ENCODE measurements around the gene ST3GAL3. TPM values are rescaled to one million over a fixed set of nuclear protein-coding genes. Genes with fewer than 3 reads are reported as not detected.

ST3GAL3 gene
- total and polyA plus RNA-seq, 2 donors (not counting 3 experiments of a cell fraction or from before 2014, with no cell fraction given) = 14.3 to 35.8 TPM

GRCh38 chr1:43806183-43806582 lies 98.8 kb downstream of the ST3GAL3 start:
- no peak for FAIRE-seq
- Histone ChIP-seq H3K36me3 (ENCODE audit: control insufficient read depth in 2 of 2, extremely low read depth in 1 of 2, insufficient read depth in 2 of 2, low read length in 2 of 2) (peaks cover 0 to 3% of the 10 kb centered on the region in 2 experiments), H2AFZ (ENCODE audit: low read depth, low read length) (no peak overlapping the region), H3K9me3 (replicated peaks; ENCODE audit: control insufficient read depth, insufficient read depth, low read length) (no peaks in the 10 kb centered on the region), H4K20me1 (replicated peaks; ENCODE audit: control insufficient read depth, extremely low read depth, insufficient read depth, low read length) (no peaks in the 10 kb centered on the region), H3K9me1 (replicated peaks; ENCODE audit: control insufficient read depth, extremely low read depth, insufficient read depth, low read length) (no peaks in the 10 kb centered on the region), H3K9ac (replicated peaks; ENCODE audit: extremely low read depth, insufficient read depth, low read length) (no peak overlapping the region), H3K27ac (ENCODE audit: insufficient read depth, low read depth, low read length) (no peak overlapping the region), H3K4me2 (ENCODE audit: insufficient read depth, low read length) (no peak overlapping the region), H3K4me1 (ENCODE audit: control insufficient read depth, extremely low read depth, insufficient read depth, low read length) (no peaks in the 10 kb centered on the region), H3K4me3 (replicated peaks in 1 of 3; ENCODE audit: insufficient read depth in 1 of 3, low read depth in 1 of 3, low read length in 3 of 3) (no peak overlapping the region), H3K79me2 (ENCODE audit: control insufficient read depth, insufficient read depth, low read length) (no peaks in the 10 kb centered on the region), H3K27me3 (ENCODE audit: control insufficient read depth in 2 of 2, insufficient read depth in 2 of 2, low read length in 2 of 2) (no peaks in the 10 kb centered on the region)
- TF ChIP-seq JUN (IDR thresholded peaks at IDR 0.05; ENCODE audit: borderline replicate concordance, insufficient read depth, insufficient read length, low read depth) = no peak
- TF ChIP-seq GATA2 (IDR thresholded peaks at IDR 0.05; ENCODE audit: insufficient read depth, insufficient read length, low read depth, low read length) = no peak
- TF ChIP-seq POLR2A (IDR thresholded peaks at IDR 0.05; ENCODE audit: low read depth, low read length) = no peak
- TF ChIP-seq EZH2 (IDR thresholded peaks at IDR 0.05; ENCODE audit: borderline replicate concordance, low read depth, low read length, severe bottlenecking) = no peak
- no peak for TF ChIP-seq MAX (IDR thresholded peaks at IDR 0.05; ENCODE audit: insufficient read depth, insufficient read length)
- no peak for TF ChIP-seq MYC (IDR thresholded peaks at IDR 0.05; ENCODE audit: low read depth, low read length)
- no peak for TF ChIP-seq FOS (IDR thresholded peaks at IDR 0.05; ENCODE audit: borderline replicate concordance, insufficient read depth, low read length)
- TF ChIP-seq POLR2AphosphoS5 (IDR thresholded peaks at IDR 0.05; ENCODE audit: insufficient read depth, low read depth, low read length) = no peak
- TF ChIP-seq, protein P1, sequence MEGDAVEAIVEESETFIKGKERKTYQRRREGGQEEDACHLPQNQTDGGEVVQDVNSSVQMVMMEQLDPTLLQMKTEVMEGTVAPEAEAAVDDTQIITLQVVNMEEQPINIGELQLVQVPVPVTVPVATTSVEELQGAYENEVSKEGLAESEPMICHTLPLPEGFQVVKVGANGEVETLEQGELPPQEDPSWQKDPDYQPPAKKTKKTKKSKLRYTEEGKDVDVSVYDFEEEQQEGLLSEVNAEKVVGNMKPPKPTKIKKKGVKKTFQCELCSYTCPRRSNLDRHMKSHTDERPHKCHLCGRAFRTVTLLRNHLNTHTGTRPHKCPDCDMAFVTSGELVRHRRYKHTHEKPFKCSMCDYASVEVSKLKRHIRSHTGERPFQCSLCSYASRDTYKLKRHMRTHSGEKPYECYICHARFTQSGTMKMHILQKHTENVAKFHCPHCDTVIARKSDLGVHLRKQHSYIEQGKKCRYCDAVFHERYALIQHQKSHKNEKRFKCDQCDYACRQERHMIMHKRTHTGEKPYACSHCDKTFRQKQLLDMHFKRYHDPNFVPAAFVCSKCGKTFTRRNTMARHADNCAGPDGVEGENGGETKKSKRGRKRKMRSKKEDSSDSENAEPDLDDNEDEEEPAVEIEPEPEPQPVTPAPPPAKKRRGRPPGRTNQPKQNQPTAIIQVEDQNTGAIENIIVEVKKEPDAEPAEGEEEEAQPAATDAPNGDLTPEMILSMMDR (IDR thresholded peaks at IDR 0.05; ENCODE audit: extremely low read depth in 1 of 2, insufficient read depth in 1 of 2, low read depth in 1 of 2, low read length in 2 of 2) = no peak
- no TSS peak for BruUV-seq (replicated peaks)
- intact Hi-C loops (cut with micrococcal nuclease) = no loop called here
- POLR2A ChIA-PET = no interaction called here
- CTCF ChIA-PET = interaction anchor here (1.6 kb wide), 1 partner anchor 10 kb away, joined by 4 read pairs; no protein-coding TSS in a partner anchor
- DNase-seq (ENCODE audit: low read depth, low spot score) = no peak
- dilution Hi-C loops (cut with MboI; ENCODE audit: extremely low pct_ligation_motif_present, low sequenced_read_pairs) = no loop called here
